Posterior cingulate gyrus (tissue), 11 donors: ENCODE measurements around the gene HMCN2.

Source experiments
- DNase-seq, 10 donors: peaks; one replicate each; pipeline versions ENCODE4 v3.0.0 to v3.0.0-alpha.2; 2020 to 2021; ENCODE audit warnings: mixed read lengths in 3 of 10
- intact Hi-C: fragments of 100-400 bp; cut with DNase I; formaldehyde crosslinking; loops from one replicate; pipeline ENCODE4 v1.15.1; 2023

HMCN2 gene

DNA sequence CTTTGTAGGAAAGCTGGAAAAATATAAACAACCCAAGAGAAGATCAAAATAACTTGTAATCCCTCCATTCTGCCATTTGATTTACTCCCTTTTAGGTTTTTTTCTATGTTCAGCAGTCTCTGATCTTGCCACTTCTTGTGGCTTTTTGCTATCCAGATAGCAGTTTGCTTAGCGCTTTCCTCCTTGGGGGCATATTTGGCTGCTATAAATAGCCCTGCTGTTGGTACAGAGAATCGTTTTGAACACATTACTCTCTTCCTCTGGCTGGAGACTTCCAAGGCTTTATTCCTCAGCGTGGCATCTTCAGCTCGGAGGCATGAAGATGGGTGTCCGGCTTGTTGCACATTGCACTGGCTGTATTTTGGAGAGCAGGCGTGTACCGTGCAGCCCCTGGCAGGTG is 38.6 kb downstream of the HMCN2 start:
- DNase-seq, result no peak
- intact Hi-C loops, result no loop called here

DNA sequence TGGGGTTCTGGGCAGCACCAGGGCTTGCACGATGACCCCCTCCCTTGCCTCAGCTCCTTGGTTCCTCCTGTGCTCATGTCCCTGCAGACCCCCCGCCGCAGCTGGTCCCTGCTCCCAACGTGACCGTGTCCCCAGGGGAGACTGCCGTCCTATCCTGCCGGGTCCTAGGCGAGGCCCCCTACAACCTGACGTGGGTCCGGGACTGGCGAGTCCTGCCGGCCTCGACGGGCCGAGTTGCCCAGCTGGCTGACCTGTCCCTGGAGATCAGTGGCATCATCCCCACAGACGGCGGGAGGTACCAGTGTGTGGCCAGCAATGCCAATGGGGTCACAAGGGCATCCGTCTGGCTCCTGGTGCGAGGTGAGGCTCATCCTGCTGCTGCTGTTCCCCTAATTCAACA is 39.1 kb downstream of the HMCN2 start:
- peak in 3 of 10 donors; percentile 68 to 81 (median 79) for DNase-seq
- intact Hi-C loops, result no loop called here

DNA sequence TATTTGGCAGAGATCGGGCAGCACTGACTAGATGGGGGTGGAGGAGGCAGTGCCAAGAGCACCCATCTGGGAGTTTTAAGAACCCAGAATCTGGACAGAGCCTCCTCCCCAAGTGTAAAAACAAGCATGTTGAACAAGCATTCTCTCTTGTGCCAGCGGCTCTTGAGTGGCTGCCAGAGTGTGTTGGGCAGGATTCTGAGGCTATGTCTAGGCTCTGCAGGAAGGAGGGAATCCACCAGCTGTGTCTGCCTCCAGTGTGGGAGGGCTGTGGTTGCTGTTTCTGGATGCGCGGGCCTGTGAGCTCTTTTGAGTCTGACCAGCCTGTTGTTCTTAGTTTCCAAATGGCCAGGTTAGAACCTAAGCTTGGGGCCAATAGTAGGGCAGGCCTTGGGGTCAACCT is 39.8 kb downstream of the HMCN2 start:
- intact Hi-C loops, result no loop called here
- DNase-seq, result peak in 8 of 10 donors; percentile 52 to 94 (median 69)

DNA sequence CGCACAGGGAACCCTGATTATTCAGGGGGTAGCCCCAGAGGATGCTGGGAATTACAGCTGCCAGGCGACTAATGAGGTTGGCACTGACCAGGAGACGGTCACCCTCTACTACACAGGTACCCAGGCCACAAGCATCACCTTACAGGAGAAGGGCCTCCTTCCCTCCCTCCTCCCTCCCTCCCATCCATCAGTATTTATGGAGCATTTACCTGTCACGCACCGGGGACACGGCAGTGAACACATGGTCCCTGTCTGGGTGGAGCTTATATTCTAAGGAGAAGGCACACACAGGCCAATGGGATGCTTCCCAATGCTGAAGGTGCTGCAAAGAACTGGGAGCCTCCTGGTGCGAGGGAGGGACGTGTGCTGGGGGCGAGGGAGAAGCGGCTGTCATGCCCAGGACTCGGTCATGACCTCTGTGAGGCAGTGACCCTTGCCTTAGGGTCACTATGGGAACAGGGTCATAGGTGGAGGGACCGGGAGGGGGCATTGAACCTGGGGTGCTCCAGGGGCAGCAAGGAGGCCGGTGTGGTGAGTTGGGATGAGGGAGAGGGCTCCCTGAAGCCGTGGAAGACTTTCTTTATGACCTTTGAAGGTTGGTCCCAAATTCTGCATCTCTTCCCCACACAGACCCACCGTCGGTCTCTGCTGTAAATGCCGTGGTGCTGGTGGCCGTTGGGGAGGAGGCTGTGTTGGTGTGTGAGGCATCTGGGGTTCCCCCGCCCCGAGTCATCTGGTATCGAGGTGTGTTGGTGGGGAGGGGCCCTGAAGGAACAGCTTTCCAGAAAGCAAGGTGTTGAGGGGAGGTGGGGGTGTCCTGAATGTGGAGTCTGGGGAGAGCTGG is 41.5 kb downstream of the HMCN2 start:
- intact Hi-C loops, result no loop called here
- DNase-seq, result peak in 2 of 10 donors; percentile 37 to 59

DNA sequence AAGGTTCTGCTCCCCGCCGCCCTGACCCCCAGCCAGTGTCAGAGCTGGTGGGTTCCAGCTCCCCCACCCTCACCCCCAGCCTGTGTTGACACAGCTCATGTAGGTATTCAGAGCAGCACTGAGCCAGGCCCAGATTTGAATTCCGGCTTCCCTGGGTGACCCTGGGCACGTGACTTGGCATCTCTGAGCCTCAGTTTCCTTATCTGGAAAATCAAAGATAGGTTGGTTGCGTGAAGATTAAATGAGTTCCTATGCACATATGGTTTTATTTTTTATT is 42.0 kb downstream of the HMCN2 start:
- intact Hi-C loops, result no loop called here
- peak in 1 of 10 donors; percentile 77 for DNase-seq

DNA sequence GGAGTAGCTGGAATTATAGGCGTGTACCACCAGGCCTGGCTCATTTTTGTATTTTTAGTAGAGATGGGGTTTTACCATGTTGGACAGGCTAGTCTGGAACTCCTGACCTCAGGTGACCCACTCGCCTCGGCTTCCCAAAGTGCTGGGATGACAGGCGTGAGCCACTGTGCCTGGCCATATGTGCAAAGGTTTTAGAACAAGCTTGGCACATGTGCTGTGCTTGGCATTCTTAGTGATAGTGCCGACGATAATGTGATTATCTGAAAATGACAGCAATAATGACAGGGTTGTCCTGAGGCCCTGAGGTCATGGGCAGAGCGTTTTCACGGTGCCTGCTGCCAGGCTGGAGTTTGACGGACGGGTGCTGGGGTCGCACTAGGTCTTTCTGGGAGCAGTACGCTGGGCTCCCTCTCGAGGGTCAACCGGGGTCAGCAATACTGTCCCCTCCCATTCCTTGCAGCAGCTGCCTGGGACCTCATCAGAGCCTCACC is 42.6 kb downstream of the HMCN2 start:
- intact Hi-C loops, result no loop called here
- DNase-seq, result peak in 3 of 10 donors; percentile 26 to 67 (median 52)

DNA sequence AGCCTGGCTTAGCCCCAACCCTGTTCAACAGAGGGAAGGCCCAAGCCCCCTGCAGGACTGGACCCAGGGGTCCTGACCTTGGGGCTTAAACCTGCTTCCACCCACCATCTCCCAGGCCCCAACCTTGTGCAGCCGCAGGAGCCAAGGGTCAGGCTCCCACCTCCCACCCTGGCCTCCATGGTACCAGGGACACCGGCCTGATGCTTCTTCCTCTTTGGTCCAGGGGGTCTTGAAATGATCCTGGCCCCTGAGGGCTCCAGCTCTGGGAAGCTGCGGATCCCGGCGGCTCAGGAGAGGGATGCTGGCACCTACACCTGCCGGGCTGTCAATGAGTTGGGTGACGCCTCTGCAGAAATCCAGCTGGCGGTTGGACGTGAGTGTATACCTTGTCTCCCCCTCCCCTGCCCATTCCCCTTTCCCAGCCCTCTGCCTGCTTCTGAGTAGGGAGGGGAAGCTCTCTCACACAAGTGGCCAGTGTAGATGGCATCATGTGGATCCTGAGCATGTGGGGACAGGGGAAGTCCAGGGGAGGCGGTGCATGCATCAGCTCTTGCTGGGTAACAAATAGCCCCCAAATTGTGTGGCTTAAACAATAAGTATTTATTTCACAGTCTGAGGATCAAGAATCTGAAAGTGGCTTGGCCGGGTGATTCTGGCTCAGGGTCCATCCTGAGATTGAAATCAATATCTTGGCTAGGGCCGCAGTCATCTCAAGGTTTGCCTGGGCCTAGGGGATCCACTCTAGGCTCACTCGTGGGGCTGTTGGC is 44.3 kb downstream of the HMCN2 start:
- intact Hi-C loops, result no loop called here

DNA sequence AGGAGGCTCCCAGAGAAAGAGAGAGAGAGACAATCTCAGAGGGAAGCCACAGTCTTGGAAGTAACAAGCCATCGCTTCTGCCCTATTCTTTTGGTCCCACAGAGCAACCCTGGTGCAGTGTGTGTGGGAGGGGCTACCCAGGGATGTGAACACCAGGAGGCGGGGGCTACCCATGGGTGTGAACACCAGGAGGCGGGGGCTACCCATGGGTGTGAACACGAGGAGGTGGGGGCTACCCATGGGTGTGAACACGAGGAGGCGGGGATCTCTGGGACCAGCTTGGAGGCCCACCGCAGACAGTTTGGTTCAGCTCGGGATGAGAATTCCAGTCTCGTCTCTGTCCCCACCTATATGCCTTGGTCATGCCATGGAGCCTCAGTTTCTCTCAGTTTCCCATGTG is 44.9 kb downstream of the HMCN2 start:
- peak in 1 of 10 donors; percentile 21 for DNase-seq
- intact Hi-C loops, result no loop called here

More for the DNA sequence above, 44.3 kb downstream of the HMCN2 start:
- peak in 2 of 10 donors; percentile 33 to 61 for DNase-seq

DNA sequence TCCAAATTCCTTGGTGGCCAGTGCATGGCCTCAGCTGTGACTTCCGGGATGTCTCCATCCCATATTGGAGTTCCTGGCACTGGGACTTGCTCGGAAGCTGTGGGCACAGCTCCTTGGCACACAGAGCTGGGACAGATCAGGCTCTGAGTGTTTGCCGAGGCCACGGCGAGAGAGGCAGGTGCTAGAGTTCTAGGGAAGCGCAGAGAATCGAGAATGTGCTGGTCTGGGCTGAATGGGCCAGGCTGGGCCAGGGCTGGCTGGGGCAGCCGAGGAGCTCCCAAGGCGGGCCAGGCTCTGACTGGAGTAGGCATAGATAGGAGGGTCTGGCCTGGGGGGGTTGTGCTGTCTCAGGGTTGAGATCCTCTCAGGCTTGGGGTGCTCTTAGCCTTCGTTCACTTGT is 45.4 kb downstream of the HMCN2 start:
- intact Hi-C loops, result no loop called here
- DNase-seq, result peak in 2 of 10 donors; percentile 33 to 55

DNA sequence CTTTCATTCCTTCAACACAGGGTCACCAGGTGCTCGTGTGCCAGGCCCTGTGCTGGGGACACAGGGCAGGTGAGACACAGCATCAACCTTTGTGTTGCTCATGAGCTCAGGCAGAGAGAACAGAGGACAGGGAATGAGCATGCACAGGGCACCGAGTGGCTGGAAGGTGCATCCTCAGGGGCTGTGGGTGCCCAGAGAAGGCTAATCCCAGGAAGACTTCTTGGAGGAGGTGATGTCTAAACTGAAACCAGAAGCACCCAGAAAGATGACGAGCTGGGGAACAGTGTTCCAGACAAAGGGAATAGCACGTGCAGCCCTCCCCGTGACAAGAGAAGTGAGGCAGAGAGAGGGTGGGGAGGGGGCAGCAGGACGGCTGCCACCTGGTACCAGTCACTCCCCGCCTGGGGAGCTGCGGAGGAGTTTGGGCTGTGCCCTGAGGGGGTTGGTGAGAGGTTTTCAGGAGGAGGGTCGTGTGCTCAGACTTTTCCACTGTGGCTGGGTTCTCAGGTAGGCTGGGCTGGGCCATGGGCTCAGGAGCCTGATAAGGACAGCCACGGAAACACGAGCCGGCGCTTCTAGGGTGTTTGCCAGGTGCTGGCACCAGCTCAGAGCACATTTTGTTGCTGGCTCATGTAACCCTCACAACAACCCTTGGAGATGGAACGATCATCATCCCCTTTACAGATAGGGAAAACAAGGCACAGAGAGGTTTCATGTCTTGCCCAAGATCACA is 46.0 kb downstream of the HMCN2 start:
- peak in 2 of 10 donors; percentile 45 to 52 for DNase-seq
- intact Hi-C loops, result no loop called here

DNA sequence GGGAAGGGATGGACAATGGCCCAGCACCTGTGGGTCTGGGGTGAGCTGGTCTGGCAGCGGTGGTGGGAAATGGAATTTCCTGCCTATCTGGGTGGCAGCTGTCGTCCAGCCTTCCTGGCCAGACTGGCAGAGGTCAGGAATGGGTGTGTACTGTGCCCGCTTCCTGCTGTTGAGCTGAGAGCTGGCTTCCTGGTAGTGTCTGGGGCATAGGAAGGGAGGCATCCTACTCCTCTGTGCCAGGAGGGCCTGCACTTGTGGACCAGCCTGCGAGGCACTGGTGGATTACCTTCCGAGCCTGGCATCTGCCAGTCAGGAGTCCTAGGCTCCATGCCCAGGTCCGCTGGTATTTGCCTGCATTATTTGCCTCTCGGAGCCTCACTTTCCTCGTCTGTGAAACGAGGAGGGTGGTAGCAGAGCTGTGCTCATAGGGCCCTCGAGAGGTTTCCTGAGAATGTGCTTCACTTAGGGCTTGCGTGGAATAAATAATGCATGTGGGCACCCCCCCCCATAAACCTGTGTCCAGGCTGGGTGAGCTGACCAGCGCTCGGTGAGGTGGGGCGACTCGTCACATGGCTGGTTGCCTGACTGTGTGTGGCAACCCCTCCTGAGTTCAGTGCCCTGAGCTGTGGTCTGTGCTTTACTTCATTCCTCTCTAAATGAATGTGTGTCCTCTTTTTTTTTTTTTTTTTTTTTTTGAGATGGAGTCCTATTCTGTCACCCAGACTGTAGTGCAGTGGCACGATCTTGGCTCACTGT is 47.7 kb downstream of the HMCN2 start:
- DNase-seq, result peak in 2 of 10 donors; percentile 46 to 80
- intact Hi-C loops, result no loop called here

DNA sequence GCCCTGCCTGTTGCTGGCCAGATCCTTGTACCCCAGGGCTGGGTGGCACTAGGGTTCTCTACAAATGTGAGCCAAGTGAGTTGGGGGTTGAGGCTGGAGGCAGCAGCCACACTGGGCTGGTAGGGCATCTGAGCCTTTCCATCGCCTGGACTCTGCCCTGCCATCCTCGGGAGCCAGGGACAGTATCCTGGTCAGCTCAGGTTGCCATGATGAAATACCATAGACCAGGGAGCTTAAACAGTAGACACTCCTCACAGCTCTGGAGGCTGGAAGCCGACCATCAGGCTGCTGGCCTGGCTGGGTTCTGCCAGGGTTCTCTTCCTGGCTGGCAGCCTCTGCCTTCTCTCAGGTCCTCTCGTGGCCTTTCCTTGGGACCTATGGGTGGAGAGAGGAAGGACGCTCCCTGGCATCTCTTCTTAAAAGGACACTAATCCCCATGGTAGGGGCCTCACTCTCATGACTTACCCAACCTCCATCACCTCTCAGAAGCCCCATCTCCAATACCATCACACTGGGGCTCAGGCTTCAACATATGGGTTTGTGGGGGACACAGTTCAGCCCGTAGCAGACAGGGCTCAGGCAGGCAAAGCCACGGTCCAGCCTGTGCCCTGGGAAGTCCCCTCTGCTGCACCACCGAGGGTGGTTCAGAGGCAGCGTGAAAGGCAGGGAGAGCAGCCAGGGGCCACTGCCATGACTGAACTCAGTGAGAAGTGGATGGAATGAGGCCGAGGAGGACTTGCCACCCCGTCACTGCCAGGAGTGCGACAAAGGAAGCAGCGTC is 50.1 kb downstream of the HMCN2 start:
- peak in 2 of 10 donors; percentile 47 to 60 for DNase-seq
- intact Hi-C loops, result no loop called here

DNA sequence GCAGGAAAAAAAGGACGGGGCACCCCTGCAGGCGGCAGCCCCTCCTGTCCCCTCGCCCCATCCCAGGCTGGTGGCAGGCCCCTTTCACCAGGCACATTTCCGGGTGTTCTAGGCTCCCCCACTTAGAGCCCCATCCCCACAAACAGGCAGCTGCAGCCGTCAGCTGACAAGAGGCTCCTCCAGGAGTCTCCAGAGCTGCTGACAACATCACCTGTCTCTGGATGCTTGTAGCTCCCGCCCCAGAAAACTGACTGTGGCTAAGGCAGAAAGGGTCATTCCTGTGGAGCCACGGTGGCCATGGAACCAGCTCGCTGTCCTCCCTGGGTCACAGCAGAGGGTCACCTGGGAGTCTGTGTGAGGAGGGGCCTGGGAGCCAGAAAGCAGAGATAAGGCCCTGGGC is 50.9 kb downstream of the HMCN2 start:
- DNase-seq, result peak in 1 of 10 donors; percentile 18
- intact Hi-C loops, result no loop called here

DNA sequence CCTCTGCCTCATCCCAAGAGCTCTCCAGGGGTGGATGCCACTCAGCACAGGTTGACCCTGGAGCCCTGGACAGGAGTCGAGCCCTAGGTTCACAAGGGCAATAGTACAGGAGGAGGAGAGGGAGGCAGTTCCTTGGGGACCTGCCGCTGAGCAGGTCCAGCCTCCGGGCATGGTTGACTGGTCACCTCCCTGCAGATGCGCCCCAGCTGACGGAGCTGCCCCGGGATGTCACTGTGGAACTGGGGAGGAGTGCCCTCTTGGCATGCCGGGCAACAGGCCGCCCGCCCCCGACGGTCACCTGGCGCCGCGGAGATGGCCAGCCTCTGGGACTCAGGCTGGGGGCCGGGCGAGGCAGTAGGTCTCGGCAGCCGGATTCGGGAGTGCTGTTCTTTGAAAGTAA is 53.7 kb downstream of the HMCN2 start:
- DNase-seq, result no peak
- intact Hi-C loops, result no loop called here

DNA sequence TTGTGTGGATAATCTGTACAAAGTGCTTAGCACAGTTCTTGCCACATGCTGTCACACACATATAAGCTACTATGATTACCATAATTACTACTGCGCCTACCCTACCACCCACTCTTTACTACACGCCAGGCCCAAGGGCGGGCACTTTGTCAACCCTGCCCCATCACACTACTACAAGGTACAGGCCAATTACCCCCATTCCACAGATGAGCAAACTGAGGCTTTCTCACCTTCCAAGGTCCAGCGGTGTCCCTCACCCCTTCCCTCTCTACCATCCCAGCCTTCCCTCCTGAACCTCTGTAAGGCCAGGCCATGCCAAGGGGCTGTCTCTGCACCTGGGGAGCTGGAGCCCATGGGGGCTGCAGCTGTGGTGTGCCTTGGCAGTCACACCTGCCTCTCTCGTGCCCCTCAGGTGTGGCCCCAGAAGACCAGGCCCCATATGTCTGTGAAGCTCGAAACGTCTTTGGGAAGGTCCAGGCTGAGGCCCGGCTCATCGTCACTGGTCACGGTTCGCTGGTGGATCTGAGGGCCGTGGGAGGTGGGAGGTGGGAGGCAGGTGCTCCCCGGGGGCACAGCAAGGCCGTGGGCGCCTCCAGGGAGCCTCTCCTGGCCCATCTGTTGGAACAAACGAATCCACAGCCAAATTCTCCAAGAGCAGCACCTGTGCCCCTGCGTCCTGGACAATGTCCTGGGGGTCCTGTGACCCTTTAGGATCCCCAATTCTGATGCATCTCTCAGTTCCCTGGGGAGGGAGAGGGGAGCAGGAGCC is 54.6 kb downstream of the HMCN2 start:
- intact Hi-C loops, result no loop called here
- no peak for DNase-seq

DNA sequence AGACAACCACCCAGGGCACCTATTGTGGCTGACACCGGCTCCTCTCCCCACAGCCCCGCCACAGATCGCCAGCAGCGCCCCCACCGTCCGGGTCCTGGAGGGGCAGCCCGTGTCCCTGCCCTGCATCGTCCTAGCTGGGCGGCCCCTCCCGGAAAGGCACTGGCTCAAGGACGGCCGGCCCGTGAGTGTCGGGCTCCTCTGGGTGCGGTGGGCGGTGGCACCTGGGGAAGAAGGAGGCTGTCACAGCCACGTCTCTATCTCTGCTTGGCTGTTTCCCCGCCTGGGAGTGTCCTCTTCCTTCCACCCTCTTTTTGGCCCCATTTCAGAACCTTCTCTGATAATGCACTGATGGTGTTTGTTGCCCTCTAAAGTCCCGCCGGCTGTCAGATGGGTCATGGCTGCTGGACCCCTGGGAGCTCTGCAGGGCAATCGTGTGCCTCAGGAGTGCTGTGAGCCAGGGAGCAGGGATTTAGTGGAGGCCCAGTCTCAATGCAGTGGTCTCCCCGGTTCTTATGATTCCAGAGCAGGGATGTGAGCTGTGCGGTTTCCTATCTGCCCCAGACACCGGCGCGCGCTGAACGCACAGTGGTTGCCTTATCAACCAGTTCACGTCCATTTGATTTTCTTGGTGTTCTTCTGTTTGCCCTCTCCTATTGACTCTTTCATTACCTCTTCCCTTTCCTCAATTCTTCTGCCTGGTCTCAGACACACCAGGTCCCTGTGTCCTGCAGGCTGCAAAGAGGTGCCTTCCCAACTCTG is 55.3 kb downstream of the HMCN2 start:
- intact Hi-C loops, result no loop called here
- peak in 1 of 10 donors; percentile 86 for DNase-seq

DNA sequence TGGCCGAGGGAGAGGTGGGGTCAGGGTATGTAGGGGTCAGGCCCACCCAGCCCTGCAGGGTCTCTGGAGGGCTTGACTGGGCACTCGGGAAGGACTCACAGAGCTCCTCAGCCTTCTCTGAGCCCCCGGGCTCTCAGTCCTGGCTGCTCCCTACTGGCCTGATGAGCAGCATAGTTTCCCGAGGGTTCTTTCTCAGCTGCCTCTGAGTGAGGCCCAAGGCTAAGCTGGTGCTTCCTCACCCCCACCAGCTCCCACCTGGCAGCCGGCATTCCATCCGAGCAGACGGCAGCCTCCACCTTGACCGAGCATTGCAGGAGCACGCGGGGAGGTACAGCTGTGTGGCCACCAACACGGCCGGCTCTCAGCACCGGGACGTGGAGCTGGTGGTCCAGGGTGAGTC is 56.0 kb downstream of the HMCN2 start:
- peak in 1 of 10 donors; percentile 77 for DNase-seq
- intact Hi-C loops, result no loop called here
